Stimulated activated CD4-positive, alpha-beta T cell treated with anti-CD3 and anti-CD28 coated beads, Interleukin-4, amount 100 ng/mL, for 1 hour (primary cell): ENCODE data around the gene CD27.
"Not testable (repeated sequence)": the region's sequence is repeated elsewhere in the genome, so short reads cannot be mapped to it uniquely, and the experiment has no call there.

Source experiments
- DNase-seq: peaks from one replicate; pipeline ENCODE4 v3.0.0-alpha.2; 2020

The CD27 gene

DNA sequence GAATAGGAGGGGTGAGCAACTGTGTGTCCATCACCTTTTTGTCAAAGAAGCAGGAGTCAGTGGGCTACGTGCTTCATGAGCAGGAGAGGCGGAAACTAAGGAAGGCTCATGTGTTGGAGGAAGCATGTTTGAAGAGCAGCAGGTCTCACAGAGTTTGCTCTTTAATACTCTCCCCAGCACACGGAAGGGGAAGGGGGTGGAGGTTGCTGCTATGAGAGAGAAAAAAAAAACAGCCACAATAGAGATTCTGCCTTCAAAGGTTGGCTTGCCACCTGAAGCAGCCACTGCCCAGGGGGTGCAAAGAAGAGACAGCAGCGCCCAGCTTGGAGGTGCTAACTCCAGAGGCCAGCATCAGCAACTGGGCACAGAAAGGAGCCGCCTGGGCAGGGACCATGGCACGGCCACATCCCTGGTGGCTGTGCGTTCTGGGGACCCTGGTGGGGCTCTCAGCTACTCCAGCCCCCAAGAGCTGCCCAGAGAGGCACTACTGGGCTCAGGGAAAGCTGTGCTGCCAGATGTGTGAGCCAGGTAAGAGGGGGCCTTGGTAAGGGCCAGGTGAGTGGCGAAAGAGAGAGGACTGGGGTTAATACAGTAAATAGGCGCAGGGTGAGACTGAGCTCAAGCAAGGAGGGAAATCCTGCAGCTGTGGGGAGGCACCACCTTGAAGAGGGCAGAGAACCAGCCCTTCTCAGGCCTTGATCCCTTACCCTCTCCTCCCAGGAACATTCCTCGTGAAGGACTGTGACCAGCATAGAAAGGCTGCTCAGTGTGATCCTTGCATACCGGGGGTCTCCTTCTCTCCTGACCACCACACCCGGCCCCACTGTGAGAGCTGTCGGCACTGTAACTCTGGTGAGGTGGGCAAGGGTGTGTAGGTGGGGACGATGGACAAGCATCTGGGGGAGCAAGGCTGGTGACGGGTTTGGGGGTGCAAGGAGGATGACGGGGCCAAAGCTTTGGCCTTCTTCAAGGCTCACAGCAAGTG lies at the start of gene CD27:
Gene CD27 (plus strand): TSS at position 252 of the 985 bp plus-strand sequence. CDS start 141 bp downstream, at position 393.
- DNase-seq, result no peak

DNA sequence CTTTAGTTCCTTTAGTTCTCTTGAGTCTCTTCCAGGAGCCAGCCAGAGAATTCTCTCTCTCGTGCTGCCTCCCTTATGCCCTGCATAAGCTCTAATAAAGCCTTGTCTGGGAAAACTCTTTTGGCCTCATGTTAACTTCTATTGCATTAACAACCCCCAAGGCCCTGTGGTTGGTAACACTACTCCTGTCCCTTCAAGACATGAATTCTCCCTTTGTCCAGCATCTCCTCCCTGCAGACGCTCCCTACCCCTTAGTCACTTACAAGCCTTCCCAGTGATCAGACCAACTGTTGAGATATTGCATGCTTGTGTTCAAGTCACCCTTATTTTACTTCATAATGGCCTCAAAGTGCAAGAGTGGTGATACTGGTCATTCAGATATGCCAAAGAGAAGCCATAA lies 48.7 kb upstream of the CD27 start:
- DNase-seq, result no peak

DNA sequence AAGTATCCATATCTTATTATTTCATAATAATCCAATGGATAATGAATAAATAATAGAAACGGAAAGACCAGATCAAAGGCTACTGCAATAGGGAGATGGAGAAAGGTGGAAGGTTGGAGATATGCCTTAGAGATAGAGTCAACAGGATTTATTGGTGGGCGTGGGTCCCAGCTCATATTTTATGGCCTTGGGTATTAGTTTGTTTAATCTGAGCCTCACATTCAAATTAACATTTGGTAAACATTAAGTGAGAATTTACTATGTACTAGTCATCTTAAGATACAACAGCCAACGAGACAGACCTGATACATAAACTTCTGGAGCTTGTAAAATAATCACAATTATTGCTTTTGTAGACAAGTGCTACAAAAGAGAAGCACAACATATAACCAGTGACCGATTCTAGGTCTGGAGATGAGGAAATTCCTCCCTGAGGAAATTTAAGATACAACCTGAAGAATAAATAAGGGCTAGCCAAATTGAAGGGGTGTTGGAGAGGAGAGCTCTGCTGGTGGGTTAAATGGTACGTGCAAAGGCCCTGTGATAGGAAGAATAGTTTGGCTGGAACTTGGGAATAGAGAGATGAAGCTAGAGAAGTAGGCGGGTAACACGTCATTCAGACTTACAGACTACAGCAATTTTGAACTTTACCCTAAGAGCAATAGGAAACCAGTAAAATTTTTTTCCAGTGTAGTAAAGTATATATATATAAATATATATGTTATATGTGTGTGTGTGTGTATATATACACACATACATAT lies 44.7 kb upstream of the CD27 start:
- DNase-seq, result no peak

DNA sequence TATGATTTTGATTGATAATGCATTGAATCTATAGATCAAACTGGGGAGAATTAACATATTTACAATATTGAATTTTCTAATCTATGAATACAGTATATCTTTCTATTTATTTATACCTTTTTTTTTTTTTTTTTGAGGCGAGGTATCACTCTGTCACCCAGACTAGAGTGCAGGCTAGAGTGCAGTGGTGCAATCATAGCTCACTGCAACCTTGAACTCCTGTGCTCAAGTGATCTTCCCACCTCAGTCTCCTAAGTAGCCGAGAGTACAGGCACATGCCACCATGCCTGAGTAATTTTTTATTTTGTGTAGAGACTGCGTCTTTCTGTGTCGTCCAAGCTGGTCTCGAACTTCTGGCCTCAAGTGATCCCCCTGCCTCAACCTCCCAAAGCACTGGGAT lies 40.4 kb upstream of the CD27 start:
- DNase-seq, result no peak

DNA sequence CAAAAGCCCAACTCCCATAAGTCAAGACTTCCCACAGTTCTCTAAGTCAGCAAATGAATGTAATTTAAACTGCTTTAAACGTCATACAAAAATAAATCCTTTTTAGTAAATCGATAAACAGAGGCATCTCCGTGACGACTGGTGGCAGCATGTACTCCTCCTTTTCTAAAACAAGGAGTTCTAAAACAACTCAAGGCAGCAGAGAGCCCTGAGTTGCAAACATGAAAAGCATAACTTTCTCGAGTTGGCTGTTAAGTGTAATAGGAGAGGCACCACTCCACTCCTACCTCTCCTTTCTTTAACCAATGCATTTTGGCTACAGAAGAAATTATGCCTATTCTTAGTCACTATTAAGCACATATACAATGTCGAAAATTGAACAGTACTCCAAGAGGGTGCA lies 38.8 kb upstream of the CD27 start:
- DNase-seq, result no peak

DNA sequence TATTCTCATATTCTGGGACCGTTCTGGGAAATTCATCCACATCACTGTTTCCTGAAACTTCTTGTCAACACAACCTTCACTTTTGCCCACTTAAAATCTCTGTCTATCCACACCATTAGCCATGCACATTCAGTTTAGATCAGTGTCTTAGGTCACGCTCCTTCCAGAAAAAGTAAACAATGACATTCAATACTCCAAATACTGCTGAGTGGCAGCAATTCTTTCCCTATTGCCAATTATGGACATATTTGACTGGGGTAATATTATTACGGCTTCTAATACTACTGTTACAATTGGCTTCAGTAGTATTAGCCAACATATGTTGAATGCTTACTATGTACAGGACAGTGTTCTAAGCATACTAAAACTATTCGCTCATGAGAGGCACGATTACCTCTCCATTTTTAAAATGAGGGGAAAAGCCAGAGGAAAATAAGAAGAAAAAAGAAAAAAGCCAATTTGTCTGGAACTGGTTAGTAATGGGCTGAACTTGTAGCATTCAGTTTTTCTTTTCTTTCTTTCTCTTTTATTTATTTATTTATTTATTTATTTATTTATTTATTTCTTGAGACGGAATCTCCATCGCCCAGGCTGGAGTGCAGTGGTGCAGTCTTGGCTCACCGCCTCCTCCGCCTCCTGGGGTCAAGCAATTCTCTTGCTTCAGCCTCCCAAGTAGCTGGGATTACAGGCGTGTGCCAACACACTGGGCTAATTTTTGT lies 37.4 kb upstream of the CD27 start:
- no peak for DNase-seq

DNA sequence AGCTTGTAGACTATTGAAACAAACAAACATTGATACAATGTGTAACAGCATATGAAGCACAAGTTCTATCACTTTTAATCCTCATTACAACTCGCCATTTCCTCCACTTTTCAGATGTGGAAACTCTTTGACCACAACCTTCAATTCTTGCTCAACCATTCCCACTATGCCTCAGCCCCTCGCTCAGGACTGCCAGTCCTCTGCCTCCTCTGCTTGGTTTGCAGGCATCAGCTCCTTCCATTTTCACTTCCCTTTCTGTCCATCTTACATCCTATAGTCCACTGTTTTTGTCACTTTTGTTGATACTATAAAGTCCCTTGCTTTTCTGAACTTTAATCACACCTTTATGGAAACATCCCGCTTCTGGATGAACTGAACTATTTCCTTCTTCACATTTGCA lies 28.2 kb upstream of the CD27 start:
- no peak for DNase-seq

DNA sequence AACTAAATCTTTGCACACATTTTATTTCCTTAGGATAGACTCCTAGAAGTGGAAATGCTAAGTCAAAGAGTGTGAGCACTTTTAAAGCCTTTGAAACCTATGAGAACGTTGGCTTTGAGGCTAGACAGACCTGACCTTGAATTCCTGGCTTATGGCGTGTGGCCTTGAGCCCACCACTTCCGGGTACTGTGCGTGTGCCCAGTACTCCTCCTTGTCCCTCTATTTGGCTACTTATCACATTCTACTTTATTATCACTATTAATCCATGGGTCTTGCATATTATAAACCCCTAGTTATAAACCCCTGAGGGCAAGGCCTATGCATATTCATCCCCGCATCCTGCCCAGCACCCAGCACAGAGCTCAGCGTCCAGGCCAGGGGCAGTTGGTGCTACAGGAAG lies 26.0 kb upstream of the CD27 start:
- DNase-seq, result no peak

DNA sequence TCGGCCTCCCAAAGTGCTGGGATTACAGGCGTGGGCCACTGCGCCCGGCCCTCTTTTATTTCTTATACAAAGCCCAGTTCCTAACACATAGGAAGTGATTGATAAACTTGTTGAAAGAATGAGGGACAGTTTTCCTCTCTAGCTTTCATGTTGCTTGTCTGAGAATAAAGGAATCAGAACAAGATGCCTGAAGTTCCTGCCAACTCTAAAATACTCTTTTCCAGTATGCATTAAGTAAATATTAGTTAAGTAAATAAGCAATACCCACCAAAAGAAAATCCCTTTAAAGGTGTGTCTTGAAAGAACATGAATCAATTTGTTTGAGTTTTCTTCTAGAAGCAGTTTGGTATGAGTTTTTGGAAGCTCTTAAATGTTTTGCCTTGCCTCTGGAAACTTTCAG lies 24.4 kb upstream of the CD27 start:
- DNase-seq, result no peak

DNA sequence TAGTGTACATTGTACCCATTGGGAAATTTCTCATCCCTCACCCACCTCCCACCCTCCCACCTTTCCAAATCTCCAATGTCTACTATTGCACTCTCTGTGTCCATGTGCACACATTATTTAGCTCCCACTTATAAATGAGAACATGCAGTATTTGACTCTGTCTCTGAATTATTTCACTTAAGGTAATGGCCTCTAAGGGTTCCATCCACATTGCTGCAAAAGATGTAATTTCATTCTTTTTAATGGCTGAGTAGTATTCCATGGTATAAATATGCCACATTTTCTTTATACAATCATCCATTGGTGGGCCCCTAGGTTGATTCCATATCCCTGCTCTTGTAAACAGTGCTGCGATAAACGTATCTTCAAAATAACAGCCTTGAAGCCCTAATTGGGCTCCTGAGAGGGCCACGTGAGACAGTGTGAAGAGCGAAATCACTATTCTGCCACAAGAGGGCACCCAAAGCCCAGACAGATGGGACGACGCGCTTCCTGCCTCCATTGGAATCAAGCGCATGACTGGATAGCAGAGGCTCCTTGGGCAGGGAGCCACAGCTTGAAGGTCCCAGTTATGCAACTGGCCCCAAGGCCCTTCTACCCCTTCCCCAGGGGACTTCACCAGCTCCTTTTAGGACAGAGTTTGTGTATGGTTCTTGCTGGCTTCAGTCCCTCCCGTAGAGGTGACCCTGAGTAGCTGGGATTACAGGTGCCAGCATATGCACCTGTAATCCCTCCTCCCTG lies 21.3 kb upstream of the CD27 start:
- peak; percentile 62 for DNase-seq

DNA sequence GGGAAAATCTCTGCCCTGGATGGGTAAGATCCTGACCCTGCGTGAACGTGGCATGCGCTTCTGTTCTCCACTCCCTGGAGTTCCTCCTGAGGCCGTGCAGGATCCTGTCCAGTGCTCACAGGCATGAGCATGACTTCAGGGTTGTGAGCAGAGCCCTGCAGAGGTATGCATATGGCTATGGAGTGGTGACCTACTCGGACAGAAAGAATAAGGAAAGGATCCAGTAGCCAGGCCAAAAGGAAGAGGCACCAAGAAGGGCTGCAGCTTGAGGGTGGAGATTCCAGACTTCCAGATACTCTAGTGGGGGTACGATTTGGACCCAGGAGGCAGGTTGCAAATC lies 20.8 kb upstream of the CD27 start:
- no peak for DNase-seq

DNA sequence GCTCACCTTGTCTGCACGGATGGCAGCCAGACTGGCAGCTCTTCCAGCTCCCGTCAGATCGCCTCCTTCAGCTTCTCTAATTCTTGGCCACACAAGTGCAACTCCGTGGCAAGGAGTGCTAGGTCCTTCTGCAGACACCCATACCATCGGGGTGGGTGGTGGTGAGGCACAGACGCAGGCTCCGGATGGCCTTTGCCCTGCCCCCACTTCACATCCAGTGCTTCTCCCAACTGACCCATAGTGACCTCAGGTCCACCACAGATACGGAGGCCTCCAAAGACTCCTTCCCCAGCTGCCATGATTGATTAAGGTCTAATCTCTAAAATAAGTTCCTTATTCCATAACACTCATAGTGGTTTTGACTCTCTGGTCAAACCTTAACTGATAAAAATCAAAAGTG lies 19.9 kb upstream of the CD27 start:
- no peak for DNase-seq

DNA sequence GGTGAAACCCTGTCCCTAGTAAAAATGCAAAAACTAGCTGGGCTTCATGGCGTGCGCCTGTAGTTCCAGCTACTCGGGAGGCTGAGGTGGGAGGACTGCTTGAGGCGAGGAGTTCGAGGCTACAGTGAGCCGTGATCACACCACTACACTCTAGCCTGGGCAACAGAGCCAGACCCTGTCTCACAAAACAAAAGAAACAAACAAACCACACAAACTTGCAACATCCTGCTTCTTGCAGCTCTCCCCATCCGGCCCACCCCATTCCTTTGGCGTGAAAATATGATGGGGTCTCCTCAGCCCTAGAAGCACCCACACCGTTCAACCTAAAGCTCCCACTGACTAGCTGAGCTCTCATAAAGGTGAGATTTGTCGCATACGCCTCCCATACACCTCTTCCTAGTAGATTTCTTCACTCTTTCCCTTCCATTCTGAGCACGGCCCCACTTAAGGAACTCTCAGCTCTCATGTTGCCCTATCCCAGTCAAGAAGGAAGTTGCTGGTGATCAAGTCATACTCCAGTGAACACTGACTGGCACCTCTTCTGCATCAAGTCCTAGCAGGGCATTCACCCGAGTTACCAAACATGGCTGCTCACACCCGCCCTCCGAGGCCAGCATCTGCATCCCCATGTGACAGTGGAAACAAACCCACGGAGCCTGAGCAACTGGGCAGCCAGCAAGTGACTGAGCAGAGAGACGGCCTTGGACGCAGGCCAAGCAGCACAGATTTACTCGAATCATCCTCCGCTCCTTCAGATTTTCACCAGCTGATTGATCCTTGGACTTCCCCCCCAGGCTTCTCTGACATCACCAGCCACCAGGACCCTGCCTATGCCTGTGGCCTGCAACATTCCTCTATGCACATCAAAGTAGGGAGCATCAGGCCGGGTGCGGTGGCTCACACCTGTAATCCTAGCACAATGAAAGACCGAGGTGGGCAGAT lies 18.9 kb upstream of the CD27 start:
- no peak for DNase-seq

DNA sequence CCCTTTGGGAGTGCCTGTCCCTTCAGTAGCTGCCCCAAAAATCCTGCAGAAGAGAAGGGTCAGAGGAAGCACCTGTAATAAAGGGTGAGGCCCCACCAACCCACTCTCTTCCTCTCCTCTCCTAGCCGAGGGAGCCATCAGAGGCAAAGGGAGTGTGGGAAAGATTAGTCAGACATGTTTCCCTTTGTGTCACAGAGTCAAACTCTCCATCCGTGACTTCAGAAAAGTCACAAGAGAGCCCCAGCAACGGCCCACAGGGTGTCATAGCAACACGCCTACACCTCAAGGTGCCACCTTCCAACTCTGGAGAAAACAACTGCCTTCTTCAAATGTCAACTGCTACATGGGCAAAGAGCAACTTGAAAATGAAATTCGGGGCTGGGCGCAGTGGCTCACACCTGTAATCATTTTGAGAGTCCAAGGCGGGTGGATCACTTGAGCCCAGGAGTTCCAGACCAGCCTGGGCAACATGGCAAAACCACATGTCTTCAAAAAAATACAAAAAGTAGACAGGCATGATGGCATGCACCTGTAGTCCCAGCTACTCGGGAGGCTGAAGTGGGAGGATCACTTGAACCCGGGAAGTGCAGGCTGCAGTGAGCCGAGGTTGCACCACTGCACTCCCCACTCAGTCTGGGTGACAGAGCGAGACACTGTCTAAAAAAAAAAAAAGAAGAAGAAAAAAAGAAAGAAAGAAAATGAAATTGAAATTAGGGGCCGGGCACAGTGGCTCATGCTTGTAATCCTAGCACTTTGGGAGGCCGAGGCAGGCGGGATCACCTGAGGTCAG lies 17.7 kb upstream of the CD27 start:
- peak; percentile 90 for DNase-seq

DNA sequence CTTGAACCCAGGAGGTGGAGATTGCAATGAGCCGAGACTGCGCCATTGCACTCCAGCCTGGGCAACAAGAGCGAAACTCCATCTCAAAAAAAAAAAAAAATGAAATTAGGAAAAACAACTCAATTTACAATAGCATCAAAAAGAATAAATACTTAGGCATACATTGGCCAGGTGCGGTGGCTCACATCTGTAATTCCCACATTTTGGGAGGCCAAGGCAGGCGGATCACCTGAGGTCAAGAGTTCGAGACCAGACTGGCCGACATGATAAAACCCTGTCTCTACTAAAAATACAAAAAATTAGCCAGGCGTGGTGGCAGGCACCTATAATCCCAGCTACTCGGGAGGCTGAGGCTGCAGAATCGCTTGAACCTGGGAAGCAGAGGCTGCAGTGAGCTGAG lies 17.0 kb upstream of the CD27 start:
- DNase-seq, result not testable (repeated sequence)

DNA sequence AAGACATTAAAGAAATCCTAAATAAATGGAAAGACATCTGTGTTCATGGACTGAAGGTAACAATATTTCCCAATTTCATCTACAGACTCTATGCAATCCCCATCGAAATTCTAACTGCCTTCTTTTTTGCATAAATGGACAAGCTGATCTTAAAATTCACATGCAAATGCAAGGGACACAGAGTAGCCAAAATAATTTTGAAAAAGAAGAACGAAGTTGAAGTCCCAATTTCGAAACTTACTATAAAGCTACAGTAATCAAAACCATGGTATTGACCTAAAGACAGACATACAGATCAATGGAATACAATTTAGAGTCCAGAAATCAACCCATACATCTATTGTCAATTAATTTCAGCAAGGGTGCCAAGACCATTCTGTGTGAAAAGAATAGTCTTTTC lies 16.4 kb upstream of the CD27 start:
- no peak for DNase-seq

DNA sequence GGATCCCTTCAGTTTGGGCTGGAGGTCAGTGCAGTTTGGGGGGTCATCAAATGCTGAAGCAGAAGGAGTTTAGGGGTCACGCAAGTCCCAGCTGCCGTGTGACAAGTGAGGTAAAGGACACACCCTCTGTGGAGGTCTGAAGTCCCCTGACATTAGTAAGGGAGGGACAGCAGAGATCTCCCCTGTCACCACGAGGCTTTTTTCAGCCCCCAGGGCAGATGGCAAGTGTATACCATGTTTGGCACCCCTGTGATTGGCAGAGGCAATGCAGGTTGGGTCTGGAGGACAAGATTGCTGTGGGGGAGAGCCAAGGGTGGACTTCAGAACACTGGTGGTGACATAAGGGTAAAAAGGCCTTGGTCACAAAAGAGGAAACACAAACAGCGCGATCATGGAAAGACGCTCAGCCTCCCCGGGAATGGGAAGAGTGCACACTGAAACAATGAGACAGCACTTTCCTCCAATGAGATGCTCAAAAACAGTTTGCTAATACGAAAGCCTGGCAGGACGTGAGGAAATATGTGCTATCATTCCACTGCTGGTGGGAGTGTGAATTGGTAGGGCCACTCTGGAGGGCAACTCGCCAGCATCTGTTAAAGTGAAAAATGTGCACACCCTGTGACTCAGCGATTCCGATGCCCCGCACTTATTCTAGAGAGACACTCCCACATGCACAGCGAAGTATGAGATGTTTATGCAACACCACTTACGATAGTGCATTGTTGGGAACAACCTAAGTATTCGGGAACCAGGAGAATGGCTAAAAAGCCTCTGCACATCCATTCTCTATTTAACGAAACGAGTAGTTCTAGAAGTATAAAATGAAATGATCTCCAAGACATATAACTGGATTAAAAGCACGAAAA lies 14.4 kb upstream of the CD27 start:
- peak; percentile 66 for DNase-seq

DNA sequence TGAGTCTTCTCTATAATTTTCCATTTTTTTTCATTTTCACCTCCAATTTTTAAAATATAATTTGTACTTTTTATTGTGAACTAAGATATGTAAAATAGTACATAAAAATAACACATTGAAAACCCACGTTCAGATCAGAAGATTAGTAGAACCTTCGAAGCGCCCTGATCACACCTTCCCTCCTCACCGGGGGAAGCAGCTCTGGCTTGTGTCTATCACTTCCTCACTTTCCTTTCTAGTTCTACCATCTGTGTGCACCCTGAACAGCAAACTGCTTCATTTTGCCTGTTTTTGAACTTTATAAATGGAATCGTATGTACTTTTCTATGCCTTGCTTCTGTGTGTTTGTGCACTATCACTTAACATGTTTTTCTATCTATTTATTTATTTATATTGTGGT lies 11.8 kb upstream of the CD27 start:
- DNase-seq, result no peak
